GM19467 (cell line): ENCODE results near the gene GABRB1.

Experiments
- ATAC-seq: cut with Tn5 transposase; IDR thresholded peaks from one replicate; pipeline ENCODE4 v1.9.1; 2021; ENCODE audit warnings: mild to moderate bottlenecking, moderate library complexity; ENCODE audit not compliant: unreplicated experiment

Gene GABRB1

DNA sequence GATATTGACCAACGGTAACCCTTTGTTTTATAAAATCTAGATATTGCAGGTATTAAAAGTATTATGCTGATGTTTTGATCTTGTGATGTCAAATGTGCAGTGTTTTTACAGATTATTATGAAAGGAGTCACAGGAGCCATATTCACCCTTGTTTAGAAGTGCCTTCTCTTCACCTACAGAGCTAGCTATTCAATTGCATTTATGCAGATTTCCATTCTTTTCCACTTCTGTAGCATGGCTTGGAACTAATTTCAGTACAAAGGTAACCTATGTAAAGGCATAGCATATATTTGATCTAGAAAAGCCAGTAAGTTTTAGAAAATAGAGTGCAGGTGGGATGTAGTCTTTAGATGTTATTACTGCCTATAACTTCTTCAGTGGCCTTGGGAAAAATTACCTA, 176.2 kb downstream of the GABRB1 start:
- no peak for ATAC-seq

DNA sequence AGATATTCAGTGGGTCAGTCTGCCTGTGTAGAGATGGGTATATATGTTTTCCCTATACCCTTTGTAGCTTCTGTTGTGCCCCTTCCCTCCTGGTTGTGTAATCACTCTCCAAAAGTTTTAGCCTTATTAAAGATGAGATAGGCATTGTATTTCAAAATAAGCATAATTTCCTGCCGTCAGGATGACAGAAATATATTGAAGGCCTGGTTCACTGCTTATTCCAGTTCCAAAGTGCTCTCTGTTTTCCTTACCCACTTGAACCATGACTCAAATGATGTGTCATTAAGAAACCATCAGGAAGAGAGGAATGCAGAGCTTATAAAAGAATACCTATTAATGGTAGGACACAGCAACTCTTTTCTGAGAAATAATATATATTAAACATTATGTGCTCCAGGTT, 178.5 kb downstream of the GABRB1 start:
- ATAC-seq = no peak

DNA sequence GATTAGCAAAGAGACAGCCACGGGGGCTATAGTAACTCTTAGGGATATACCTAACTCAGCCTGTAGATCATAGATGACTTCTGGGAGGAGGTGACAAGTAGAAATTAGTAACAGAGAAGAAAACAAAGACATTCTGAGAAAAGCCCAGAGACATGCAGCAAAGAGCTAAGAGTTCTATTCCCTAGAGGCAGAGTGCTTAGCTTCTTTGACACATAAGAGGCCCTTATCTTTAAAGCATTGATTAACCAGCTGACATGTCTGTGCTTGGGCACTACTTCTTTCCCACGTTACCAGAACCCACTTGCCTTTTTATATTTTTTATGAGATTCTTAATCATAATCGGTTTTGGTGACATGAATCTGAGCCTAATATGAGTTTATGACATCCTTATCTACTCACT, 179.5 kb downstream of the GABRB1 start:
- no peak for ATAC-seq

DNA sequence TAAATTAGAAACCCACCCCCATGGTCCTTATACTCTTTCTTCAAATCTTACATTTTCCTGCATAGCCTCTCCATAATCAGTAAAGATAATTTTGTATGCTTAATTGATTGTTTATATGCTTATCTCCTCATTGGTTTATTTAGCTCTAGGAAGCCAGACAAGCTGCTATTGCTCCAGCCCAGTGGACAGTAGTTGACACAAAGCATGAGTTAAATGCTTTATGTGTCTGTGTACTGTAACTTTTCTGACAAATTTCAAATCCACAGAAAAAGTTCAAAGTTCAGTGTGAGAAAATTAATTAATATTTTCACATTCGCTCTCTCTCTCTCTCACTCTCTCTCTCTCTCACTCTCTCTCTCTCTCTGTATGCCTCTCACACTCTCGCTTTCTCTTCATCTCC, 181.7 kb downstream of the GABRB1 start:
- ATAC-seq = no peak

DNA sequence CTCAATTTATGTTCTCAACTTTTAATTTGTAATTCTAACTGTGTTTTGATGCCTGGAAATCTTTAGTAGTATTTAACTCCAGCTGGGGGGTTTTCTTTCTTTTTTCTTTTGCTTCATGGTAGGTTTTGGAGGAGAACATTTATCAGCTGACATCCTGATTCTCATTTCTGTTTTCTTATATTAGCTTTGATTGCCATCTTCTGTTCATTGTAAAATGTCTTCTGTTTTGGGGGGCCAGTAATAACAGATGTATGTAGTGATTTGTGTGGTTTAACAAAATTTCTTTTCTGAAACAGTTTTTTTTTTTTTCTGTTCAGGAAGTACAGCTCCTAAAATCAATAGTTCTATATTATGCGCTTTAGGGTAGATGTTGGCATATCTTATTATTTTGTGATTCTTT, 182.2 kb downstream of the GABRB1 start:
- ATAC-seq = no peak

DNA sequence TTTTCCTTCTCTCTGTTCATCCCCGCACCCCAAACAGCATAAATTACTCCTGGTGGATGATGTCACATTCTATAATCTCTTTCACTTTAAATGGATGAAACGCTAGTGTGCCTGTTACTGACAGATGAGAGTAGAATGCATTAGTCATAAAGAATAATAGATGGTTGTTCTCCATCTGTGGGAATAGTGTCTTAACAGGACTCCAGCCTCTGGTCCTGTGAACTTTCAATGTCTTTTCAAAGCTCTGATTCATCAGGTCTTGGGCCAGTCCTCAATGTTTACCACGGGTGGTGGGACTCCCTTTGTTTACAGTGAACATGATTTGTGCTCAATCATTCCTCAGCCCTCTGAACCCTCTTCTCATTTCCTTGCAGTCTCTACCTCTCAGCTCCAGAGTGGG, 182.6 kb downstream of the GABRB1 start:
- no peak for ATAC-seq

DNA sequence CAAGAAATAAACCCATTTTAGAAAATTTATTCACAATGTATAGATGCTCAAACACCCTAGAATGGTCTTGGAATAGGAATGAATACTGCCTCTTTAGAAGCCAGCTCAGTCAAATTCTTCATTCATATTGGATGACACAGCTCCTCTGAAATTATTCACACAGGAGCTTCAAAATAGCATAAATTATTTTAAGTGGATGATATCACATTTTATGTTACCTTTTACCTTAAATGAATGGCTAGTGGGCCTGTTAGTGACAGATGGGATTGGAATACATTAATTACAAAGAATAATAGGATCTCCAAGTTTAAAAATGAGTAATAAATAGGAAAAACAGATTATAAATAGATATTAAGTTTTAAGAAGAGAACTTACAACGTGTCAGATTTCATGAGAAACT, 184.4 kb downstream of the GABRB1 start:
- no peak for ATAC-seq

DNA sequence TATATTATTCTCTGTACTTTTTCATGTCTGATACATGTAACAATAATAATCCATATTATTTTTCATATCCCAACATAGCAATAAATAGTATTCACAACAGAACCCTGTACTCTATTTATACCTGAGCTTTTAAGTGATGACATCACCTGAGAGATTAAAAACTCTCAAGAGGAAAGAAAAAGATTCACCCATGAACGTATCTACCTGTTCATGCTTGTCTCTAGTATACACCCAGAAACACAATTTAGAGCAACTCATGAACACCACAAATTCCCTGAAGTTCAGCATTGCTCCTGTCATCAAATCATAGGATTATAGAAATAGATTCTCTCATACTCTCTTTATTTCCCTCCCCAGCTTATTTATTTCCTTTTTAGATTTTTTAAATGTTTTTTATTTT, 185.9 kb downstream of the GABRB1 start:
- ATAC-seq = no peak

DNA sequence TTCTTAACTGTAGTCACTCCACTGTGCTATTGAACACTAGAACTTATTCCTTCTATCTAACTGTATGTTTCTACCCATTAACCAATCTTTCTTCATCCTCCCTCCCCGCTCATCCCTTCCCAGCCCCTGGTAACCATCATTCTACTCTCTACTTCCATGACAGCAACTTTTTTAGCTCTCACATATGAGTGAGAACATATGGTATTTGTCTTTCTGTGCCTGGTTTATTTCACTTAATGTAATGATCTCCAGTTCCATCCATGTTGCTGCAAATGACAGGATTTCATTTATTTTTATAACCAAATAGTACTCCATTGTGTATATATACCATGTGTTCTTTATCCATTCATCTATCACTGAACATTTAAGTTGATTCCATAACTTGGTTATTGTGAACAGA, 186.5 kb downstream of the GABRB1 start:
- ATAC-seq = no peak

DNA sequence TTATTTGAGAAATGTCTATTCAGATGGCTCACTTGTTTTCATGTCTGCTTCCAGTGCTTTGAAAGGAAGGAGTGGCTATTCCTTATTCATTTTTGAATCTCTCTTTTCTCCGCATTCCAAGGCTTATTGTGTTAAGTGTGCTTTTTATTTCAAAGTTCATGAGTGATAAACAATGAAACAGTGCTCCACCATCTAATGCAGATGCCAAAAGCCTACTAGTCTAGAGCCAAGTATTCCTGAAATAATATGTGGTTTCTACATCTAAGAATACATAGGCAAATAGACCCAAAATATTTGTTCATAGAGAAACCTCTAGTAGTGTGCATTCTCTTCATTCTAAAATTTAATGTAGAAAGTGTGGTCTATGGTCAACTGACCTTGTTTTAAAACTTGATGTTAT, 187.3 kb downstream of the GABRB1 start:
- ATAC-seq = no peak

DNA sequence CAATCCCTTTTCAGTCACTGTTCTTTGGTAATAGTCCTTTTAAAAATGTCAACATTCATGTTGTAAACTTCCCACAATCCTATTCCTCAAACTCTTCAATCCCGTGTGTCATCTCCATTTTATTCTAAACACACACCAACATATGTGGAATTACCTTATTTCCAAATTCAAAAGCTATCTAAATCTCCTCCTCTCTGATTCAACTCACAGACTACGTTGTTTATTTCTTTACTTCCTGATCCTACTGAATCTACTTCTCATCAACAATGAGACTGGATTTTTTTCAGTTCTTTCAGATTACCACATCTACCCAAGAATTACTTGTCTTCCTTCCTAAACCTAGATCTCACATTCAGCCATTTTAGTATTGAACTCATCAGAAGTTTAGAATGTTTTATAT, 188.2 kb downstream of the GABRB1 start:
- ATAC-seq = no peak

DNA sequence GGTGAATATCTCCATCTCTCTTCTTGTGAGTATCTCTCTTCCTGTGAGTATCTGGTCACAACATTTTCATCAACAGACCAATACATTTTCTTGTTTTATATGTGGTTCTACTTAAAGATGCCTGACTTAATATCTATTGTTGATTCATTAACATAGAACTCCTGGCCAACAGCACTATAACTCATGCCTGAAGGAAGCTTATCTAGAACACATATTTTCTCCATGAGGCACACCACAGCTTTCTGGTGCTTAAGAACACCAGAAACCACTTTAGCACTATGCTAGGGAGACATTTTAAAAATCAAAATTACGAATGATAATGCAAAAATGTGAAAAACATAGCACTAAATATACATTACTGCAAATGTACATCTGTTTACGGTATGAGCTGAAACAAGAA, 190.4 kb downstream of the GABRB1 start:
- ATAC-seq = no peak

DNA sequence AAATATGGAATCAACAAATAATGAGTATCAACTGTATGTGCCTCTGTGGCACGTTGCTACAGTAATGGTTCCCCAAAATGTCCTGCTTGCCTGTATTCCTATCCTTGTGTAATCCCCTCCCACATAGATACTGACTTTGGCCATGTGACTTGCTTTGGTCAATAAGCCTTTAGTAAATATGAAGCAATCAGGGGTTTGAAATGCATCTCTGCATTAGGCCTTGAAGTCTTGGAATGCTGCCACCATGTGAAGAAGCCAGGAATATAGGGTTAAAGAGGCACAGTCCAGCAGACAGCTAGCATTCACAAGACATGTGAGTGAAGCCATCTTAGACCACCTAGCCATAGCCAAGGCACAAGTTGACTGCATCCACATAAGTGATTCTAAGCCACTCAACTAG, 190.9 kb downstream of the GABRB1 start:
- ATAC-seq = no peak

DNA sequence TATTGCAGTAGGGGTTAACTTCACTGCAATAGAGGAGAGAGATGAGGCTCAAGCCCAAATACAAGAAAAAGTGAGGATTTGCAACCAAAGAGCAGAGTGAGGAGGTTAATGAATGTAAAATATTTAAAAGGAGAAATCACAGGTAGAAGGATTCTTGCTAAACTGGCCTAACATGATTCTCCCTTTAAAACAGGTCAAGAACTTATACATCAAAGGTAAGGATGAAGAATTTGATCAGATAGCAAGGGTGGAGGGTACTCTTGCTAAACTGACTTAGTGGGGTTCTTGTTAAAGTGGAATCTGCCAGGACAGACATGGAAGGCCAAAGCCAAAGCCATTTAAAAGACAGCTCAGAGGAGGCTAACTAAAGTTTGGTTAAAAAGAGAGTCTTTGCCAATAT, 193.0 kb downstream of the GABRB1 start:
- ATAC-seq = no peak

DNA sequence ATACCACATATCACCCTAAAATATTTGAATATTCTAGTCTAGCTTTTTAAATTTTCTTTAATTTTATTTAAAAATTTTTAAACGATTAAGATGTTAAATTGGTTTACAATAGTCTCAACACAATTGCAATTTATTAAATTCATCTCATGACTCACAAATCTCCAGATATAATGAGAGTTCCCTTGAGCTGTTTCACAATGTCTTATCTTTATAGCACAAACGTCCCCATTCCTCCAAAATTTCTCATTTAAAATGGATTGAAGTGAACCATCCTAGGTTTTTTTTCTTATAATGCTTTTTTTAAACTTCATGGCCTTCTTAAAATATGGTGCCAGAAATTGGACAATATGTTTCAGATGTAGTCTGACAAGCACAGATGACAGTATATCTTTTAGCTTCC, 204.4 kb downstream of the GABRB1 start:
- ATAC-seq = no peak

DNA sequence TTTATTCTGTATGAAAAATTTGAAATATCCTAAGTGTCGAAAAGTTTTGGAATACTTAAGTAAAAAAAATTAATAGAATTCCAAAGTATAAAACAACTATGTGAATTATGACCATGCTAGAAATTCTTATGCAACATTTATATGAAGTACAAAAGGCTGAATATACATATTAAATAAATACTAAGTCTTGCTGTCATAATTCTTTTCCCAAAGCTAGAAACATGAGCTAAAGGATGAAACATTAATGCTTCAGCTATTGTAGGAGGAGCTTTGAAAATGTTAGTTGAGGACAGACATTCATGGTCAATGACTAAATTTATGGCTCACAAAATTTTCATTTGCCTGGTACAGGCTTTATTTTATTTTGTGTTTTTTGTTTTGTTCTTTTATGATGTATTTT, 207.3 kb downstream of the GABRB1 start:
- ATAC-seq = no peak

DNA sequence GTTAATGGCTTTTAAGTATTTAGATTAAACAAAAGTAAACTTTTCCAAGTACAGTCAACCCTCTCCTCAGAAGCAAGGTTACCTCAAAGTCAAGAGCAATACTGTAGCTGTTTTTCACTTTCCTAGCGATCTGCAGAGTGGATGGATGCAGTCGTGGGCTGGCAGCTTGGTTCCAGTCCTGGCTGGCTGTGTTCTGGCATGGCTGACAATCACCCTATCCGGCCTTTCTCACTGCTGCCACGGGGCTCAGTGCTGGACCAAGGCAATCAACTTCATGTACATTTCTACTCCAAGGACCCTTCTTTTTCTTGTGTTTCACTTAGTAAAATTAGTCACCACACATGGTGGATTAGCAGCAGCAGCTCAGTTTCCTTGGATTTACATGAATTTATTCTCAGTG, 208.3 kb downstream of the GABRB1 start:
- no peak for ATAC-seq

DNA sequence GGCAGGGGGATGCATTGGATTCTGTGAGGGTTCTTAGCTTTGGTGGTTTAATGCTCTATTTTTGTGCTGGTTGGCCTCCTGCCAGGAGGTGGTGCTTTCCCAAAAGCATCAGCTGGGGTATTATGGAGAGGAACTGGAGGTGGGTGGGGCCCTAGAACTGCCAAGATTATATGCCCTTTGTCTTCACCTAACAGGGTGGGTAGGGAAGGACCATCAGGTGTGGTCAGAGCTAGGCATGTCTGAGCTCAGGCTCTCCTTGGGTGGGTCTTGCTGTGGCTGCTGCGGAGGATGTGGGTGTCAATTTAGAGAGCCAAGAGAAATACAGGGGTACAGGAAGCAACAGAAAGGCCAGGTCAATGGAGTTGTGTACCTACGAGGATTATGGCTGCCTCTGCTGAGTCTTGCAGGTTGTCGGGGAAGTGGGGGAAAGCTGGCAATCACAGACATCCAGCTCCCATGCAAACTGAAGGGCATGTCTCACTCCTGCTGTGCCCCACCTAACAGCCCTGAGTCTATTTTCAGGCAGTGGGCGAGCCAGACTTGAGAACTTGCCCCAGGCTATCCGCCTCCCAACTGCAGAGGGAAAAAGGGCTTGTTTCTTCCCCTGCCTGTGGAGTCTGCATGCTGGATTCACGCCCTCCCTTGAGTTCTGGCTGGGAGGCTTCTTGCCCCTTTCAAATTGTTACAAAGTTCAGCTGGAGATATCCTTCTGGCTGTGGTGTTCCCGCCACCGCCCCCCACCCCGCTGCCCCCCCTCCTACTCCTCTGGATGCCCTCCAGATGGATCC, 220.2 kb downstream of the GABRB1 start:
- no peak for ATAC-seq

DNA sequence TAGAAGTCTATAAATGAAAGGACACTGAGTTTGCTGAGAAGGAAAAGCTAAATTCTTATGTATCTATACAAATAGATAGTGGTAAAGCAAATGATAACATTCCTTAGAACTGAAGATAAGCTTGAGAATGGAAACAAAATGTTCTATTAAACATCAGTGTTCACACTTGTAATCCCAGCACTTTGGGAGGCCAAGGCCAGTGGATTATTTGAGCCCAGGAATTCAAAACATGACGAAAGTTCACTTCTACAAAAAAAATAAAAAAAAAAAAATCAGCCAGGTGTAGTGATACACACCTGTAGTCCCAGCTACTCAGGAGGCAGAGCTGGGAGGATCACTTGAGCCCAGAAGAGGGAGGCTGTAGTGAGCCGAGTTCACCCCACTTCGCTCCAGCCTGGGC, 232.4 kb downstream of the GABRB1 start:
- no peak for ATAC-seq

DNA sequence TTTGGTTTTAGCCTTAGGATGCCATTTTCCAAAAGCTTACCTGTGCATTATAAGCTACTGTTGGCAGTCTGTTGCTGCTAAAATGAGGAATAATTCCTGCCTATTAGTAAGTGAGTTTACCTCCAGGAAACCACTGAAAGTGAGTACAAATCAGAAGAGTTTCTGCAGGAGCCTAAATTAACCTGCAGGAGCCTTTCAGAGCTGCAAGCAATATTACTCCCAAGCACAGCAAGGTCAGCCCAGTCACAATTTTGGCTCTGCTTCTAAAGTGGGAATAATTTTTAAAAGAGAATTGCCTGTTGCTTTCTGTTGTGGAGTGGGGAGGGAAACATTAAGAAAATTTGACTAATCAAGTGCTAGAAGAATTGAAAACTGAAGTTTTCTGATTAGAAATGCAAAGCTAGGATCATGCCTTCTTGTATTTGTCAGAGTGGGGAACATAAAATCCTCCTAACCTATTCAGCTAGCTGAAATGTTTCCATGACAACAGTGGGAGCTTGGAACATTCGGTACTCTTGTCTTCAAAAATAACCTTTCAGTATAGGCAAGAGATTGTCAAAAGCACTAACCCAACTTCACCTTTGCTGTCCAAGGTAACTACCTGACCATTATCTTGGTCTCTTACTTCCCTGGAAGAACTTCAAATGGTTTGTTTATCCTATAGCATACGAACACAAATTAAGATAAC, 239.0 kb downstream of the GABRB1 start:
- no peak for ATAC-seq

DNA sequence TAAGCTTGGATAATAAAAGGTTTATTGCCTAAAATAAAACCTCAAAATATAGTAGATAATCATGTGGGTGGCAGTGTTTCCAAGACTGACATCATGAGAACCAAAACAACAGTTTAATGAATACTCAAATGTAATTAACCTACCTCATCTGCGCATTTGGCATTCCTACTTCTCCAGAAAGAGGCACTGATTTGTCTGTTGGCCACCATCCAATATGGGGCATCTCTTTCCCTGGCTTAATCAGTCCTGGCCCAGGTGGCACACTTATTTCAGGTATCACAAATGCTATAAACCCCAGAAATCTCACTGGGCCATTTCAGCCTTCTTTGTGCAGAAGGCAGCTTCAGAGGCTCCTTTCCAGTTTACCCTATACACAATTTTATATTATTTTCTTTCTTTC, 239.9 kb downstream of the GABRB1 start:
- ATAC-seq = no peak

DNA sequence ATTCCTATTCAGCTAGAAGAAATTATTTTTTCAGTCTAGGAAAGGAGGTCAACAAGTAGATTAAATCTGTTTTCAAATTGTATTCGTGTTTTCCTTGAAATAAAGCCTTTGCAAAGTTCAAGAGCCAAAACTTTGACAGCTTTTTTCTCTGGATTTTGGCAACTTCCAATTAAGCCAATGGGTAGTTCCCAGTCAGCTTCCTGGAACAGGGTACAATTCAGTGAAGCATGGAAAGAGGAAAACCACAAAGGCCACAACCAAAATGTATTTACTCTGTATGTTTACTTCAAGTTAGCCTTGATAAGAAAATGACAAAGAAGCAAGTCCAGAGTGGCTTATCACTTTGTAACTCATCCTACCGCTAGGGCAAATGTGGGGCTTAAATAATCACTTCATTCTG, 243.5 kb downstream of the GABRB1 start:
- ATAC-seq = no peak

DNA sequence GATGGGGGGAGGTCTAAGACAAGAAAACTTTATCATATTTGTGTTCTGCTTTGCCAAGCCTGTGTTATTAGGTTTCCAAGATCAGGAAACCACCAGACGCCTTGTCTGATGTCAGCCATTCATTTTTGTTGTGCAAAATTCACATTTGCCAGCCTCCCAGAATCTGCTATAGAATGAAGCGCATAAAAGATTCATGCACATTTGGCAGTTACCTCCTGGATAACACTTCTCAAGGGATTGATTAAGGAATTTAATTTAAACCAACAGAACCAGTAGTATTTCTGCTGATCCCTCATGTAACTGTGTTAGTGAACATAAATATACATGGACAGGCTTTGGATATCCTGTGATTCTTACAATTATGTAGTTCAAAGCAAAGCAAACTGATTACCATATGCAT, 244.2 kb downstream of the GABRB1 start:
- ATAC-seq = no peak
